Fibroblast of pulmonary artery (primary cell): ENCODE results near the gene STK17B.

ENCODE experiments used
- DNase-seq: peaks from one replicate; pipeline ENCODE4 v3.0.0-alpha.2; 2010; ENCODE audit warnings: low read depth
- H3K4me3 ChIP-seq: replicated peaks from 2 replicates; pipeline ENCODE4 v1.5.1; 2011; ENCODE audit warnings: low read depth, mild to moderate bottlenecking, control low read depth, low read length, moderate library complexity
- CTCF ChIP-seq: IDR thresholded peaks from 2 replicates; pipeline ENCODE4 v1.5.1; 2011; ENCODE audit warnings: mild to moderate bottlenecking, control low read depth, low read length, inconsistent platforms; ENCODE audit errors: missing control alignments

The STK17B gene

GRCh38 chr2:196171248-196171871 is at the start of gene STK17B:
Gene STK17B (minus strand): TSS chr2:196171578. CDS start chr2:196163383, 8,195 bp downstream.
- DNase-seq = peak; percentile 93
- H3K4me3 ChIP-seq = peak within 1 kb of the TSS; percentile 88

GRCh38 chr2:196220671-196221070 is 49.3 kb upstream of the STK17B start:
- no peak for TF ChIP-seq CTCF
- no peak for DNase-seq
- no peak overlapping the region for H3K4me3 ChIP-seq

More at GRCh38 chr2:196171248-196171871, at the start of gene STK17B:
- TF ChIP-seq CTCF = no peak

- DNase-seq = no peak
- no peak for TF ChIP-seq CTCF
- no peak overlapping the region for H3K4me3 ChIP-seq
Measured at GRCh38 chr2:196219671-196220070, 48.3 kb upstream of the STK17B start.

- DNase-seq = no peak
- no peak overlapping the region for H3K4me3 ChIP-seq
- no peak for TF ChIP-seq CTCF
Measured at GRCh38 chr2:196218106-196218505, 46.7 kb upstream of the STK17B start.

GRCh38 chr2:196217116-196217515 is 45.7 kb upstream of the STK17B start:
- DNase-seq = no peak
- no peak for TF ChIP-seq CTCF
- no peak overlapping the region for H3K4me3 ChIP-seq

GRCh38 chr2:196215376-196215775 is 44.0 kb upstream of the STK17B start:
- no peak overlapping the region for H3K4me3 ChIP-seq
- no peak for TF ChIP-seq CTCF
- DNase-seq = no peak

- TF ChIP-seq CTCF = no peak
- DNase-seq = no peak
- no peak overlapping the region for H3K4me3 ChIP-seq
Measured at GRCh38 chr2:196214156-196214555, 42.8 kb upstream of the STK17B start.
